NCI-H1930 (cell line): ENCODE data around the gene GTSE1.

Source experiments
- DNase-seq, 2 experiments: peaks; one replicate each; lab custom pipeline; 2025; lab: John Stamatoyannopoulos, UW

GTSE1 gene

GRCh38 chr22:46328797-46329196 is 32.1 kb downstream of the GTSE1 start:
- no peak for DNase-seq

GRCh38 chr22:46329616-46330015 is 32.9 kb downstream of the GTSE1 start:
- no peak for DNase-seq

- no peak for DNase-seq
Measured at GRCh38 chr22:46330426-46330825, 33.8 kb downstream of the GTSE1 start.

- no peak for DNase-seq
Measured at GRCh38 chr22:46331496-46331895, 34.8 kb downstream of the GTSE1 start.

GRCh38 chr22:46335201-46336118 is 38.8 kb downstream of the GTSE1 start, which contains the start of gene TRMU:
TSS of gene TRMU (plus strand) at chr22:46335714. CDS start at chr22:46335765, 51 bp downstream.
- peak; percentile 52 to 74 for DNase-seq

GRCh38 chr22:46336119-46337078 is 39.7 kb downstream of the GTSE1 start:
- DNase-seq: no peak

- DNase-seq: no peak
Measured at GRCh38 chr22:46337870-46338269, 41.2 kb downstream of the GTSE1 start.

- no peak for DNase-seq
Measured at GRCh38 chr22:46338636-46339035, 42.0 kb downstream of the GTSE1 start.

GRCh38 chr22:46339956-46340355 is 43.3 kb downstream of the GTSE1 start:
- DNase-seq: no peak

GRCh38 chr22:46340676-46341075 is 44.0 kb downstream of the GTSE1 start:
- no peak for DNase-seq

GRCh38 chr22:46346680-46347405 is 50.2 kb downstream of the GTSE1 start:
- DNase-seq: no peak

- DNase-seq: no peak
Measured at GRCh38 chr22:46347646-46348045, 51.0 kb downstream of the GTSE1 start.

- no peak for DNase-seq
Measured at GRCh38 chr22:46348099-46348695, 51.5 kb downstream of the GTSE1 start.

- no peak for DNase-seq
Measured at GRCh38 chr22:46349238-46349637, 52.6 kb downstream of the GTSE1 start.

GRCh38 chr22:46349681-46350080 is 53.0 kb downstream of the GTSE1 start:
- DNase-seq: no peak

- no peak for DNase-seq
Measured at GRCh38 chr22:46350121-46350520, 53.5 kb downstream of the GTSE1 start.

GRCh38 chr22:46350646-46351045 is 54.0 kb downstream of the GTSE1 start:
- DNase-seq: no peak

GRCh38 chr22:46351131-46351735 is 54.6 kb downstream of the GTSE1 start:
- no peak for DNase-seq

GRCh38 chr22:46351767-46352166 is 55.1 kb downstream of the GTSE1 start:
- no peak for DNase-seq

GRCh38 chr22:46352276-46352675 is 55.6 kb downstream of the GTSE1 start:
- no peak for DNase-seq
